ENCODE results near the gene PEAK1.

The PEAK1 gene

GRCh38 chr15:77063249-77063648 is 356.7 kb downstream of the PEAK1 start:
- Histone ChIP-seq H3K27ac (peak overlapping the region; percentile 90; the same call in 1 of the 2 replicates), H3K27me3 (ENCODE audit: insufficient read depth, low read depth) (no peaks in the 10 kb centered on the region), H3K36me3 (ENCODE audit: insufficient read depth) (no peaks in the 10 kb centered on the region), H4K20me1 (ENCODE audit: insufficient read depth) (peaks cover 8% of the 10 kb centered on the region; the same call in 1 of the 2 replicates), H3K4me1 (ENCODE audit: low read depth, poor library complexity, severe bottlenecking) (peaks cover 91% of the 10 kb centered on the region), H3K4me2 (peak overlapping the region; percentile 85), H3K79me2 (ENCODE audit: insufficient read depth, low read depth) (peaks cover 97% of the 10 kb centered on the region), H3K4me3 (IDR thresholded peaks at IDR 0.05; ENCODE audit: insufficient read depth, low read depth, low read length) (no peak overlapping the region), H2AFZ (ENCODE audit: low read depth) (no peak overlapping the region), H3K9ac (no peak overlapping the region; the same call in 1 of the 2 replicates)
- TF ChIP-seq CTCF (conservative IDR thresholded peaks at IDR 0.05; ENCODE audit: low read depth, low read length): no peak

DNA sequence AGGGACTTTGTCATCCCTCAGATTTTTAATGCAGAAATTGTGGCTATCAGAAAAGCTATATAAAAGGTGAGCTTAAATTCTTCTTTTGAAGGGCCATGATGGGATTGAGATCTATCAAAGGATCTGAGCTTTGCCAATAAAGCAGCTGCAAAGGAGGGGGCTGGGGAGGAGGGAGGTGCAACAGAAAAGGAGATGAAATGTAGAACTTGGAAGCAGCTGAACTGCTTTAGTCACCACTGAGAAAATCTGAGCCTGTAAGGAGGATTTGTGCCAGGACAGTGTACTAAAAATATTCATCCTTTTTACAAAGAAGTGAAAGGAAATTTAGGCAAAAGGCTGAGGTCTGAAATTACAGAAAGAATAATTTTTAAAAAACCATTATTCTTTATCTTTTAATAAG is 359.4 kb downstream of the PEAK1 start:
- H4K20me1 ChIP-seq (ENCODE audit: insufficient read depth): no peaks in the 10 kb centered on the region
- H3K9ac ChIP-seq: peak overlapping the region; percentile 60
- peaks cover 90% of the 10 kb centered on the region for H3K4me1 ChIP-seq (ENCODE audit: low read depth, poor library complexity, severe bottlenecking)
- no peak overlapping the region for H3K4me3 ChIP-seq (IDR thresholded peaks at IDR 0.05; ENCODE audit: insufficient read depth, low read depth, low read length)
- H3K79me2 ChIP-seq (ENCODE audit: insufficient read depth, low read depth): peaks cover 97% of the 10 kb centered on the region
- no peaks in the 10 kb centered on the region for H3K36me3 ChIP-seq (ENCODE audit: insufficient read depth)
- peak overlapping the region; percentile 85 for H3K4me2 ChIP-seq
- no peaks in the 10 kb centered on the region for H3K27me3 ChIP-seq (ENCODE audit: insufficient read depth, low read depth)
- TF ChIP-seq CTCF (conservative IDR thresholded peaks at IDR 0.05; ENCODE audit: low read depth, low read length): no peak
- no peak overlapping the region for H2AFZ ChIP-seq (ENCODE audit: low read depth)
- H3K27ac ChIP-seq: peak overlapping the region; percentile 90

- H4K20me1 ChIP-seq (ENCODE audit: insufficient read depth): no peaks in the 10 kb centered on the region
- no peaks in the 10 kb centered on the region for H3K27me3 ChIP-seq (ENCODE audit: insufficient read depth, low read depth)
- H3K4me1 ChIP-seq (ENCODE audit: low read depth, poor library complexity, severe bottlenecking): peaks cover 84% of the 10 kb centered on the region
- peak overlapping the region; percentile 85 for H3K4me2 ChIP-seq
- H3K36me3 ChIP-seq (ENCODE audit: insufficient read depth): no peaks in the 10 kb centered on the region
- no peak overlapping the region for H3K4me3 ChIP-seq (IDR thresholded peaks at IDR 0.05; ENCODE audit: insufficient read depth, low read depth, low read length)
- H2AFZ ChIP-seq (ENCODE audit: low read depth): no peak overlapping the region
- peak overlapping the region; percentile 90 for H3K27ac ChIP-seq
- TF ChIP-seq CTCF (conservative IDR thresholded peaks at IDR 0.05; ENCODE audit: low read depth, low read length): no peak
- peak overlapping the region; percentile 60; the same call in 1 of the 2 replicates for H3K9ac ChIP-seq
- peaks cover 96% of the 10 kb centered on the region for H3K79me2 ChIP-seq (ENCODE audit: insufficient read depth, low read depth)
Measured at GRCh38 chr15:77059786-77060361, 360.0 kb downstream of the PEAK1 start.

DNA sequence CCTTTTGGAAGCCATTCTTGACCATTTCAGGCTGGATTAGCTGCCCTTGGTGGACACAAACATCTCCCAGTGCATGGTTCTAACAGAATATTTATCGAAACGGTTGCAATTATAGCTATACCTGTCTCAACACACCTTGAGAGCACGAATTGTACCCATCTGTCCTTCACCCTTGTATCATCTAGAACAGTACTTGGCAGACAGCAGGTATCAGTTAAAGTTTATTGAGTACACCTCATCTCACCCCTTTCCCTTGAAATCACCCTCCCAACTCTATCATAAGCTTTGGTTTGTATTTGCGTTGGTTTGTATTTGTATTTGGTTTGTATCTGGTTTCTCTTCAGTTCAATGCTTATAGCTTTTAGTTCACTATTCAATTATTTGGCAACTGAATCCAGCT is 361.4 kb downstream of the PEAK1 start:
- no peak overlapping the region for H2AFZ ChIP-seq (ENCODE audit: low read depth)
- no peaks in the 10 kb centered on the region for H3K36me3 ChIP-seq (ENCODE audit: insufficient read depth)
- no peaks in the 10 kb centered on the region for H4K20me1 ChIP-seq (ENCODE audit: insufficient read depth)
- peaks cover 84% of the 10 kb centered on the region for H3K4me1 ChIP-seq (ENCODE audit: low read depth, poor library complexity, severe bottlenecking)
- H3K79me2 ChIP-seq (ENCODE audit: insufficient read depth, low read depth): peaks cover 93% of the 10 kb centered on the region
- TF ChIP-seq CTCF (conservative IDR thresholded peaks at IDR 0.05; ENCODE audit: low read depth, low read length): no peak
- no peaks in the 10 kb centered on the region for H3K27me3 ChIP-seq (ENCODE audit: insufficient read depth, low read depth)
- H3K4me2 ChIP-seq: peak overlapping the region; percentile 12; the same call in 1 of the 2 replicates
- H3K9ac ChIP-seq: no peak overlapping the region
- no peak overlapping the region for H3K27ac ChIP-seq
- H3K4me3 ChIP-seq (IDR thresholded peaks at IDR 0.05; ENCODE audit: insufficient read depth, low read depth, low read length): no peak overlapping the region

Measured in KMS-11 (cell line).